ENCODE results near the gene EIPR1. TPM values are rescaled to one million over a fixed set of nuclear protein-coding genes. Genes with fewer than 3 reads are reported as not detected.

EIPR1 gene
- polyA plus RNA-seq, 1 donor from 2014 or later: 138 TPM

GRCh38 chr2:3192920-3193319 lies 184.7 kb downstream of the EIPR1 start:
- Histone ChIP-seq H3K27me3 (ENCODE audit: insufficient read depth, low read depth, low read length) (no peaks in the 10 kb centered on the region), H3K9me2 (ENCODE audit: insufficient read depth, low read length) (no peaks in the 10 kb centered on the region), H3K4me3 (ENCODE audit: low read length) (no peak overlapping the region), H3K27ac (ENCODE audit: low read length) (no peak overlapping the region), H3K9me3 (ENCODE audit: low read length) (no peaks in the 10 kb centered on the region), H3K79me2 (replicated peaks; ENCODE audit: insufficient read depth, low read length) (no peaks in the 10 kb centered on the region), H3F3A (ENCODE audit: insufficient read depth, low read length, poor library complexity, severe bottlenecking) (no peaks in the 10 kb centered on the region), H4K20me1 (ENCODE audit: insufficient read depth) (no peaks in the 10 kb centered on the region), H2AFZ (ENCODE audit: low read depth, low read length) (no peak overlapping the region), H3K4me2 (ENCODE audit: low read length) (no peak overlapping the region), H3K36me3 (ENCODE audit: insufficient read depth, low read length) (no peaks in the 10 kb centered on the region), H3K9ac (ENCODE audit: low read length) (no peak overlapping the region)
- TF ChIP-seq EZH2 (IDR thresholded peaks at IDR 0.05; ENCODE audit: borderline replicate concordance, insufficient read depth, low read length, poor library complexity, severe bottlenecking) (no peak), RAD21 (conservative IDR thresholded peaks at IDR 0.05) (no peak), REST (IDR thresholded peaks at IDR 0.05; ENCODE audit: borderline replicate concordance) (no peak), CTCF (IDR thresholded peaks at IDR 0.05; ENCODE audit: poor library complexity, severe bottlenecking) (no peak), POLR2AphosphoS5 (IDR thresholded peaks at IDR 0.05) (no peak), TAF1 (IDR thresholded peaks at IDR 0.05; ENCODE audit: low read depth) (no peak), MXI1 (conservative IDR thresholded peaks at IDR 0.05; ENCODE audit: poor library complexity, severe bottlenecking) (no peak), SMC3 (conservative IDR thresholded peaks at IDR 0.05; ENCODE audit: poor library complexity) (no peak), EP300 (conservative IDR thresholded peaks at IDR 0.05; ENCODE audit: poor library complexity, severe bottlenecking) (no peak)

GRCh38 chr2:3192281-3192818 lies 185.3 kb downstream of the EIPR1 start:
- Histone ChIP-seq H3K9me2 (ENCODE audit: insufficient read depth, low read length) (no peaks in the 10 kb centered on the region), H4K20me1 (ENCODE audit: insufficient read depth) (no peaks in the 10 kb centered on the region), H3K9ac (ENCODE audit: low read length) (no peak overlapping the region), H3K79me2 (replicated peaks; ENCODE audit: insufficient read depth, low read length) (no peaks in the 10 kb centered on the region), H3K27me3 (ENCODE audit: insufficient read depth, low read depth, low read length) (no peaks in the 10 kb centered on the region), H3F3A (ENCODE audit: insufficient read depth, low read length, poor library complexity, severe bottlenecking) (no peaks in the 10 kb centered on the region), H3K4me2 (ENCODE audit: low read length) (no peak overlapping the region), H3K27ac (ENCODE audit: low read length) (no peak overlapping the region), H3K4me3 (ENCODE audit: low read length) (no peak overlapping the region), H3K9me3 (ENCODE audit: low read length) (no peaks in the 10 kb centered on the region), H2AFZ (ENCODE audit: low read depth, low read length) (no peak overlapping the region), H3K36me3 (ENCODE audit: insufficient read depth, low read length) (no peaks in the 10 kb centered on the region)
- no peak for TF ChIP-seq POLR2AphosphoS5 (IDR thresholded peaks at IDR 0.05)
- no peak for TF ChIP-seq SMC3 (conservative IDR thresholded peaks at IDR 0.05; ENCODE audit: poor library complexity)
- no peak for TF ChIP-seq CTCF (IDR thresholded peaks at IDR 0.05; ENCODE audit: poor library complexity, severe bottlenecking)
- TF ChIP-seq RAD21 (conservative IDR thresholded peaks at IDR 0.05): no peak
- TF ChIP-seq EZH2 (IDR thresholded peaks at IDR 0.05; ENCODE audit: borderline replicate concordance, insufficient read depth, low read length, poor library complexity, severe bottlenecking): no peak
- no peak for TF ChIP-seq MXI1 (conservative IDR thresholded peaks at IDR 0.05; ENCODE audit: poor library complexity, severe bottlenecking)
- TF ChIP-seq TAF1 (IDR thresholded peaks at IDR 0.05; ENCODE audit: low read depth): no peak
- TF ChIP-seq REST (IDR thresholded peaks at IDR 0.05; ENCODE audit: borderline replicate concordance): no peak
- TF ChIP-seq EP300 (conservative IDR thresholded peaks at IDR 0.05; ENCODE audit: poor library complexity, severe bottlenecking): no peak

All from neural cell (in vitro differentiated cells).